A673 (cell line): ENCODE results near the gene PRSS53. TPM values are rescaled to one million over a fixed set of nuclear protein-coding genes. Genes with fewer than 3 reads are reported as not detected.

Experiments
- BruUV-seq: library from RNA; stranded (reverse); fragments of 400-500 nt; replicated peaks from 2 replicates; lab custom pipeline; 2021; lab: Mats Ljungman, UMichigan
- CTCF ChIA-PET: fragments of 300-600 bp; sonication (Branson Sonifier 250); formaldehyde crosslinking; loops from one replicate; lab custom pipeline; 2022; ENCODE audit warnings: antibody characterized with exemption; lab: Charles Lee
- POLR2A ChIA-PET: fragments of 300-600 bp; sonication (Branson Sonifier 250); formaldehyde crosslinking; loops from one replicate; lab custom pipeline; 2022; ENCODE audit warnings: antibody characterized with exemption; ENCODE audit not compliant: low non-redundant PET; lab: Charles Lee
- DNase-seq: peaks from one replicate; pipeline ENCODE4 v3.0.0-alpha.2; 2015; ENCODE audit warnings: low spot score
- H3K27ac ChIP-seq: fragments of 200-600 bp; sonication (generic); 2 replicates; pipeline ENCODE4 v1.5.1; 2016; ENCODE audit warnings: mixed run types, low read depth, mild to moderate bottlenecking, mixed read lengths, antibody characterized with exemption, low read length; ENCODE audit not compliant: poor library complexity, severe bottlenecking
- H3K27me3 ChIP-seq: fragments of 200-600 bp; sonication (generic); replicated peaks from 2 replicates; pipeline ENCODE4 v1.6.1; 2017; ENCODE audit warnings: mixed run types, low read depth, mild to moderate bottlenecking, mixed read lengths, antibody characterized with exemption, low read length; ENCODE audit not compliant: insufficient read depth, poor library complexity
- H3K36me3 ChIP-seq: fragments of 200-600 bp; sonication (generic); 2 replicates; pipeline ENCODE4 v1.6.1; 2016; ENCODE audit warnings: mixed run types, mild to moderate bottlenecking, mixed read lengths, antibody characterized with exemption, low read length; ENCODE audit not compliant: insufficient read depth, poor library complexity, severe bottlenecking
- H3K4me1 ChIP-seq: fragments of 200-600 bp; sonication (generic); 2 replicates; pipeline ENCODE4 v1.6.1; 2017; ENCODE audit warnings: mixed run types, mild to moderate bottlenecking, mixed read lengths, antibody characterized with exemption, low read length; ENCODE audit not compliant: insufficient read depth, poor library complexity, severe bottlenecking
- H3K4me3 ChIP-seq: fragments of 200-600 bp; sonication (generic); 2 replicates; pipeline ENCODE4 v1.5.1; 2016; ENCODE audit warnings: low read depth, mixed run types, mild to moderate bottlenecking, mixed read lengths, low read length; ENCODE audit not compliant: poor library complexity, severe bottlenecking
- H3K9me3 ChIP-seq: fragments of 200-600 bp; sonication (generic); 2 replicates; pipeline ENCODE4 v1.6.1; 2016; ENCODE audit warnings: mixed run types, low read depth, mild to moderate bottlenecking, mixed read lengths, antibody characterized with exemption, low read length; ENCODE audit not compliant: poor library complexity, severe bottlenecking
- EZH2 ChIP-seq: fragments of 200-600 bp; sonication (generic); IDR thresholded peaks from 2 replicates; pipeline ENCODE4 v1.6.1; 2017; ENCODE audit warnings: borderline replicate concordance, low read depth, mild to moderate bottlenecking, mixed read lengths, antibody characterized with exemption, low read length; ENCODE audit not compliant: poor library complexity, severe bottlenecking
- intact Hi-C: fragments of 100-400 bp; cut with micrococcal nuclease; formaldehyde crosslinking; loops from one replicate; pipeline ENCODE4 v1.10.0; 2022; ENCODE audit not compliant: unreplicated experiment
- total RNA-seq: library from RNA; stranded (reverse); gene quantifications from 2 replicates; pipeline ENCODE4 v1.2.3, GENCODE V29; 2021
- TF ChIP-seq, protein P1 (sequence below): fragments of 300-800, 200-600 bp; sonication (generic); conservative IDR thresholded peaks from 2 replicates; pipeline ENCODE4 v1.5.1; 2017; ENCODE audit warnings: low read depth, mild to moderate bottlenecking, antibody characterized with exemption, low read length, moderate library complexity, mixed read lengths

PRSS53 gene
- total RNA-seq, 1 experiment from 2014 or later, result 3.1 TPM

DNA sequence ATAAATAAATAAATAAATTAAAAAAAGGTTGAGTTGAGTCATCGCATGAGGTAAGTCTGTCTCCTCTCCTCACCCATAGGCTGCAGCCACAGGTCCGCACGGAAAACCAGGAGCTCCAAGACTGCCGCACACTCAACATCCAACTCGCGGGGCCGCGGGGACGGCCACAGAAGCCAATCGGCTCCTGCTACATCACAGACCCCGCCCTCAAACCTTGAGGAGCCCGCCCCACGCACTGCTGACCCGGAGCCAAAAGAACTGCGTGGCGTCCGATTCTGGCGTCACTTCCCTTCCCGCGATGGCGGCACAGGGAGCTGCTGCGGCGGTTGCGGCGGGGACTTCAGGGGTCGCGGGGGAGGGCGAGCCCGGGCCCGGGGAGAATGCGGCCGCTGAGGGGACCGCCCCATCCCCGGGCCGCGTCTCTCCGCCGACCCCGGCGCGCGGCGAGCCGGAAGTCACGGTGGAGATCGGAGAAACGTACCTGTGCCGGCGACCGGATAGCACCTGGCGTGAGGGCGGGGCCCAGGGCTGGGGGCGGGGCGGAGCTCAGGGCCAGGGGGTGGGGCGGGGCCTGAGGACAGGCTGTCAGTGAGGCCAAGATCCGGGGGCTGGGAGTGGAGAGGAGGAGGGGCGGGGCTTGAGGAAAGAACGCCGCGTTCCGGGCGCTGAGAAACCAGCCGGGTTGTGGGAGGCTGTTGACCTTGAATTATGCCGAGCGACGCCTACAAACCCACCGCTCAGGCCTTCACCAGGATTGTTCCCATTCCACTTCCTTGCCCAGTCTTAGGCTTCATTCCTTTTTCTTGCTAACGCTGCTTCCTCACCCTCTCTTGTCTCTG is 28.9 kb upstream of the PRSS53 start, which contains the start of gene KAT8:
TSS of gene KAT8 (plus strand) at position 281 of the 839 bp plus-strand sequence. CDS start at position 299, 18 bp downstream.
- DNase-seq, result peak; percentile 100
- CTCF ChIA-PET, result interaction anchor here (0.6 to 1.7 kb wide), 4 partner anchors 25 to 303 kb away, joined by 3 to 10 read pairs (median 4); no protein-coding TSS in a partner anchor
- BruUV-seq, result no TSS peak
- POLR2A ChIA-PET, result interaction anchor here (0.6 to 1.2 kb wide), 6 partner anchors 9 to 756 kb away, joined by 3 to 10 read pairs (median 7); partner anchors contain the start of genes FUS and ZNF267
- peak within 1 kb of the TSS; percentile 74 for H3K4me3 ChIP-seq
- TF ChIP-seq, protein P1, sequence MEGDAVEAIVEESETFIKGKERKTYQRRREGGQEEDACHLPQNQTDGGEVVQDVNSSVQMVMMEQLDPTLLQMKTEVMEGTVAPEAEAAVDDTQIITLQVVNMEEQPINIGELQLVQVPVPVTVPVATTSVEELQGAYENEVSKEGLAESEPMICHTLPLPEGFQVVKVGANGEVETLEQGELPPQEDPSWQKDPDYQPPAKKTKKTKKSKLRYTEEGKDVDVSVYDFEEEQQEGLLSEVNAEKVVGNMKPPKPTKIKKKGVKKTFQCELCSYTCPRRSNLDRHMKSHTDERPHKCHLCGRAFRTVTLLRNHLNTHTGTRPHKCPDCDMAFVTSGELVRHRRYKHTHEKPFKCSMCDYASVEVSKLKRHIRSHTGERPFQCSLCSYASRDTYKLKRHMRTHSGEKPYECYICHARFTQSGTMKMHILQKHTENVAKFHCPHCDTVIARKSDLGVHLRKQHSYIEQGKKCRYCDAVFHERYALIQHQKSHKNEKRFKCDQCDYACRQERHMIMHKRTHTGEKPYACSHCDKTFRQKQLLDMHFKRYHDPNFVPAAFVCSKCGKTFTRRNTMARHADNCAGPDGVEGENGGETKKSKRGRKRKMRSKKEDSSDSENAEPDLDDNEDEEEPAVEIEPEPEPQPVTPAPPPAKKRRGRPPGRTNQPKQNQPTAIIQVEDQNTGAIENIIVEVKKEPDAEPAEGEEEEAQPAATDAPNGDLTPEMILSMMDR, result no peak
- TF ChIP-seq EZH2, result no peak
- intact Hi-C loops, result loop anchor here (2.0 kb wide), 1 partner anchor 25 kb away; no protein-coding TSS in a partner anchor
- H3K9me3 ChIP-seq, result no peaks in the 10 kb centered on the region
- peaks cover 37% of the 10 kb centered on the region for H3K36me3 ChIP-seq
- peaks cover 6% of the 10 kb centered on the region for H3K4me1 ChIP-seq
- peak within 1 kb of the TSS; percentile 79 for H3K27ac ChIP-seq
- no peaks in the 10 kb centered on the region for H3K27me3 ChIP-seq

DNA sequence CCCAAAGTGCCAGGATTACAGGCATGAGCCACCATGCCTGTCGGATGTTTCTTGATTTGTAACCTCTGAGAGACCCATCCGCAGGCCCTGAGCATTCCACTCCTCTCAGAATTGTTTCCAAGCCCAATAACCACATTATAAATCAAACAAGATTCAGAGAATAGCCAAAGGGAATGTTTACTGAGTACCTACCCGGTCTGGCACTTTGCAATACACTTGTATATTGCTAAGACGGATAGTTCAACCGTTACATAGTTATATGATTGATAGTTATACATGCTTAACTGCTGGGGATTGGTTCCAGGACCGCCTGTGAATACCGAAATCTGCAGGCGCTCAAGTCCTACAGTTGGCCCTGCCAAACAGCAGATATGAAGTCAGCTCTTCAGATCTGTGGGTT is 25.7 kb upstream of the PRSS53 start:
- peaks cover 6% of the 10 kb centered on the region for H3K4me1 ChIP-seq
- H3K27ac ChIP-seq, result peak overlapping the region; percentile 23
- TF ChIP-seq, protein P1, result no peak
- TF ChIP-seq EZH2, result no peak
- no peaks in the 10 kb centered on the region for H3K27me3 ChIP-seq
- DNase-seq, result no peak
- no TSS peak for BruUV-seq
- intact Hi-C loops, result no loop called here
- H3K4me3 ChIP-seq, result no peak overlapping the region
- POLR2A ChIA-PET, result no interaction called here
- H3K9me3 ChIP-seq, result no peaks in the 10 kb centered on the region
- CTCF ChIA-PET, result no interaction called here
- peaks cover 38% of the 10 kb centered on the region for H3K36me3 ChIP-seq

DNA sequence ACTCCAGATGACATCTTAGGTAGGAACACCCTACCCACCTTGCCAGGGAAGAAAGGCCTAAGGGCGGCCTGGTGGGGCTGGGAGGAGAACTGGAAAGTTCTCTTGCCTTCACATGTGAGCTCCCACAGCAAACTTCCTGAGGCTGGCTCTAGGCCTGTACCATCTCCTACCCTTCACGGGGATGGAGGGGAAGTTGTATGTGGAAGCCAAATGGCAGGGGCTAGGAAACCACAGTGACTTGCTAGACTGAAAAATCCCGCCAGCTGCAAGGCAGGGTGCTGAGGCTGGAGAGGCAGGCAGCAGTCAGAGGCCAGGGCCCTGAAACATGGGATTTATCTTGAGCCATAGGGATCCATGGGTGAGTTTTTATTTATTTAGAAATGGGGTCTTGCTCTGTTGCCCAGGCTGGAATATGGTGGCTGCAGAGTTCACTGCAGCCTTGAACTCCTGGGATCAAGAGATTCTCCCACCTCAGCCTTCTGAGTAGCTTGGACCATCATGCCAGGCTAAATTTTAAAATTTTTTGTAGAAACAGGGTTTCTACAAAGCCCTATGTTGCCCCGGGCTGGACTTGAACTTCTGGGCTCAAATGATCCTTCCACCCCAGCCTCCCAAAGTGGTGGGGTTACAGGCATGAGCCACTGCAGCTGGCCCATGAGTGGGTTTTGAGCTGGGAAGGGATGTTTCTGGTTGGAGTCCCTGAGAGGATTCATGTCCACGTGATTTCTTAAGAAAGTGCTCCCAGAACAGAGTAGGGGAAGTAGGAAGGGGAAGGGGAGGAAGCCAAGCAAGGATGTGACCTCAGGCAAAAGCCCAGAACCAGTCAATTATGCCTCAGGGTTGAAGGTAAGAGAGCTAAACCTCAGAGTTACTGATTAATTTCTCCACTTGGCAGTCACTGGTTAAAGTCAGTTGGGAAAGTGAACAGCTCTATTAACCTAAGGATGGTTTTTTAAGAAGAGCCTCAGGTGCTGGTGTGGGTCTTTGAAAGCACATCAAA is 24.7 kb upstream of the PRSS53 start:
- POLR2A ChIA-PET, result interaction anchor here (0.8 kb wide), 1 partner anchor 67 kb away, joined by 3 read pairs; no protein-coding TSS in a partner anchor
- no peak for TF ChIP-seq EZH2
- TF ChIP-seq, protein P1, result no peak

More for the DNA sequence above, 24.7 kb upstream of the PRSS53 start:
- CTCF ChIA-PET, result no interaction called here
- Histone ChIP-seq H3K36me3 (peaks cover 31% of the 10 kb centered on the region), H3K27ac (no peak overlapping the region), H3K4me3 (no peak overlapping the region), H3K27me3 (no peaks in the 10 kb centered on the region), H3K4me1 (peaks cover 9% of the 10 kb centered on the region), H3K9me3 (no peaks in the 10 kb centered on the region)
- BruUV-seq, result no TSS peak
- intact Hi-C loops, result no loop called here
- DNase-seq, result no peak
